Fibroblast of skin of abdomen (primary cell): ENCODE measurements around the gene ESR2. TPM values are rescaled to one million over a fixed set of nuclear protein-coding genes. Genes with fewer than 3 reads are reported as not detected.
A peak's percentile ranks its signal among the peaks of the same experiment; 100 is the strongest.
"Not testable (repeated sequence)": the region's sequence is repeated elsewhere in the genome, so short reads cannot be mapped to it uniquely, and the experiment has no call there.

Source experiments
- DNase-seq: peaks from one replicate; pipeline ENCODE4 v3.0.0-alpha.2; 2013
- polyA plus RNA-seq, 2 experiments: library from polyadenylated mRNA; unstranded; fragments of 120-200 nt; gene quantifications; one replicate each; pipeline ENCODE4 v1.2.1, GENCODE V29; 2013; ENCODE audit not compliant: insufficient read length in 2 of 2

The ESR2 gene
- polyA plus RNA-seq (2013, experiment 1 of 2; ENCODE audit: insufficient read length): 0.08 TPM
- 0.11 TPM for polyA plus RNA-seq (2013, experiment 2 of 2; ENCODE audit: insufficient read length)

DNA sequence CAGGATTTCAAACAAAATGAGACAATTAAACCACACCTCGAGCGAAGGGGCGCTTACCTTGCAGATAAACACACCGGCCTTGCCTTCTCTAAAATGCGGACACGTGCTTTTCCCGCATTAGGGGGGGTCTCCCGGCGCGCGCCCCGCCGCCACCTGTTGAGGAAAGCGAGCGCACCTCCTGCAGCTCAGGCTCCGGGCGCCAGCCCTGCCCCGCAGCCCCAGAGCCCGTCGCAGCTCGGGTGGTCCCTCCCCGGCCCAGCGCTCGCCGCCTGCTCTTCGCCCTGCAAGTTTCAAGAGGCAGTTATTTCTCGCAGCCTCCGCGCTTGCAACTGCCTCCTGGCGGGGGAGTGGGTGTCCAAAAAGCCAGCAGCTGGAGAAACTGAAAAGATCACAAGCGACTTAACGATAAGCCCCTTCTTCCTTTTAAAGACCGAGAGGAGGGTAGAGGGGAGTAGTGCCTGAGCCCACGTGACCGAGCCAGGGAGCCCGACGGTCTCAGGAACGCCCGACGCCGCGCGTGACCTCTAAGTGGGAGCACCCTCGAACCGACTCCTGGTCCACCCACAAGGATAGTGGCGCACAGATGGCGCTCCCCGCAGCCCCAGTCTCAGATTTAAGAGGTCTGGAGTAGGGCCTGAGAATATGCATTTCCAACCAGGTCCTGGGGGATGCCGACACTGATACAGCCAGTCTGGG is at the start of gene ESR2:
ESR2 (minus strand) TSS at position 396 of the 696 bp plus-strand sequence. CDS start 11,386 bp downstream, outside the sequence.
- DNase-seq: peak; percentile 27

- no peak for DNase-seq
Measured at GRCh38 chr14:64340560-64341196, 46.5 kb upstream of the ESR2 start.

GRCh38 chr14:64338616-64339316 is 44.6 kb upstream of the ESR2 start:
- DNase-seq: peak; percentile 99

DNA sequence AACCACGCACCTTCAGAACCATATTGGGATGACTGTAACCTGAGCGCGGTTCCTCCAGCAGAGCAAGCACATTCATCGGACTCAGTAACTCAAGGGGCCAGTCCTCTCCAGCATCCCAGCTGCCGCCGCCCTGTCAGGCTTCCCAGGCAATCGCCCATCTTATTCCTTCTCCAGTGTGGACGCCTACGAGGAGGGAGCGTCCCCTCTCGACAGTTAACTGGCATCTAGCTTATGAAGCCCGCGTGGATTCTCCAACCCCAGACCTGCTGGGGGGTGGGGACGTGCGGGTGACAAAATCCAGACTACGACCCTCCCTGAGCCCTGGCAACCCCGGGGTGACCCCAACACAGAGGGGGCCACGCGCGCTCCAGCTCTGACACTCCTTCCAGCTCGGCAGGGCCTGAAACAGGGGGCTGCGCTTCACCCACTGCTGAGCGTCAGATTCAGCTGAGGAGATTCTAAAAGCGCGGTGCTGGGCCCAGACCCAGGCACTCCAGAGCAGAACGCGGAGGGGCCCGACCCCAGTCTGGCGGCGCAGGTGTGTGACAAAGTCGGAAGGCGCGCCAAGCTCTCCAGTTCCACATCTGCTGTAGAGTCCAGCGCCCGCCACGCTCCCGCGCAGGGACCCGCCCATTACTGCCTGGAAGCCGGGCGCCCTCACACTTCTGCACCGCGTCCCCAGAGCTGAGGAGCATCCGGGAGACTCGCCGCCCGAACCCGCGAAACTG is 43.9 kb upstream of the ESR2 start:
- DNase-seq: peak; percentile 52

- no peak for DNase-seq
Measured at GRCh38 chr14:64329149-64329548, 35.0 kb upstream of the ESR2 start.

- DNase-seq: no peak
Measured at GRCh38 chr14:64326502-64326901, 32.3 kb upstream of the ESR2 start.

- peak; percentile 84 for DNase-seq
Measured at GRCh38 chr14:64324895-64325294, 30.7 kb upstream of the ESR2 start.

- DNase-seq: peak; percentile 12
Measured at GRCh38 chr14:64324461-64324860, 30.3 kb upstream of the ESR2 start.

DNA sequence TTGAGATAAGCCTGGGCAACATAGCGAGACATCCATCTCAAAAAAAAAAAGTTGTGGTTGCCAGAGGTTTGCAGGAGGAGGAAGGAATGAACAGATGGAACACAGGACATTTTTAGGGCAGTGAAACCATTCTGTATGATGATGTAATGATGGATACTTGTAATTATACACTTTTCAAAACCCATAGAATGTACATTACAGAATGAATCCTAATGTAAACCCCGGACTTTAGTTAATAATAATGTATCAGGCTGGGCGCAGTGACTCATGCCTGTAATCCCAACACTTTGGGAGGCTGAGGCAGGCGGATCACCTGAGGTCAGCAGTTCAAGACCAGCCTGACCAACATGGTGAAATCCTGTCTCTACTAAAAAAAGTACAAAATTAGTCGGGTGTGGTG is 26.2 kb upstream of the ESR2 start:
- not testable (repeated sequence) for DNase-seq

DNA sequence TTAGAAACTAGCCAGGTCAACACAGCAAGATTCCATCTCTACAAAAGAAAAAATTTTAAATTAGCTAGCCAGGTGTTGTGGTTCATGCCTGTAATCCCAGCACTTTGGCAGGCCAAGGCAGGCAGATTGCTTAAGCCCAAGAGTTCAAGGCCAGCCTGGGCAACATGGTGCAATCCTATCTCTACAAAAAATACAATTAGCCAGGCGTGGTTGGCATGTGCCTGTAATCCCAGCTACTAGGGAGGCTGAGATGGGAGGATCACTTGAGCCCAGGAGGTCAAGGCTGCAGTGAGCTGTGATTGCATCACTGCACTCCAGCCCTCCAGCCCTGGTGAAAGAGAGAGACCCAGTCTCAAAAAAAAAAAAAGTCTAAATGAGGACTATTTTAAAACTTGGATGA is 24.5 kb upstream of the ESR2 start:
- DNase-seq: not testable (repeated sequence)

DNA sequence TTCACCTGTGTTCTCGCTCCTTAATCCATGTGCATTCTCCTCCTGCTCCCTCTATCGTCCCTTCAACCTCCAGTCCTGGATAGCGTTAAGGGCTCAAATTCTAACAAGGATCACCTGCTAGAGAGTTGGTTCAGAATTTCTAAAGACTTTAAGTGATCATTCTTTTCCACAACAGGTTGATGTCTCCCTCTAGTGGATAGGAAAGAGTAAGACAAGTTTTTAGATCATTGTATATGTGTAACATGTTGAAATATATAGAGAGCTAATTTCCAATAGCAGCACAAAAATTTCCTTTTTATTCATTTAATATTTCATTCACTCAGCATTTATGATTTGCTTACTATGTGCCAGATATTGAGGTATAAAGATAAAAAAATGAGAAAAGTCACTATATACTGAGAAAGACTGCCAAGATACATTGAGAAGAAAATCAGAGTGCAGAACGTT is 9.3 kb upstream of the ESR2 start:
- peak; percentile 61 for DNase-seq

DNA sequence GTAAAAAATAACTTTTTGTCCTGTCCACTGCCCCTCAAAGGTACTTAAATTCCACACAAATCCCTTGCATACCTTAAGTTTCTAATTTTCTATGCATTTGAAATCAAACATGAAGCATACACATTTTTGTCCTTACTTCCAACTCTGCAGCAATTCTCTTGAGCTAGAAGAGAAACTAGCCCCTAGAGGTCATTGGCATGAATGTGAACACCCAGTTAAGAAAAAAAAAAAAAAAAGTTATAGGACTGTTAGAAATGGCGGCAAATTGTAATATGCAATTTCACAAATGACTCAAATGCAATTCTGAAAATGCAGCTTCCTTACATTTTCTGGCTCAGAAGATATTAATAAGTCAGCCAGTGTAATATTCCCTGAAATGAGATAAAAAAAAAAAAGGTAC is 4.6 kb upstream of the ESR2 start:
- DNase-seq: no peak

- DNase-seq: no peak
Measured at GRCh38 chr14:64296561-64296960, 2.4 kb upstream of the ESR2 start.

DNA sequence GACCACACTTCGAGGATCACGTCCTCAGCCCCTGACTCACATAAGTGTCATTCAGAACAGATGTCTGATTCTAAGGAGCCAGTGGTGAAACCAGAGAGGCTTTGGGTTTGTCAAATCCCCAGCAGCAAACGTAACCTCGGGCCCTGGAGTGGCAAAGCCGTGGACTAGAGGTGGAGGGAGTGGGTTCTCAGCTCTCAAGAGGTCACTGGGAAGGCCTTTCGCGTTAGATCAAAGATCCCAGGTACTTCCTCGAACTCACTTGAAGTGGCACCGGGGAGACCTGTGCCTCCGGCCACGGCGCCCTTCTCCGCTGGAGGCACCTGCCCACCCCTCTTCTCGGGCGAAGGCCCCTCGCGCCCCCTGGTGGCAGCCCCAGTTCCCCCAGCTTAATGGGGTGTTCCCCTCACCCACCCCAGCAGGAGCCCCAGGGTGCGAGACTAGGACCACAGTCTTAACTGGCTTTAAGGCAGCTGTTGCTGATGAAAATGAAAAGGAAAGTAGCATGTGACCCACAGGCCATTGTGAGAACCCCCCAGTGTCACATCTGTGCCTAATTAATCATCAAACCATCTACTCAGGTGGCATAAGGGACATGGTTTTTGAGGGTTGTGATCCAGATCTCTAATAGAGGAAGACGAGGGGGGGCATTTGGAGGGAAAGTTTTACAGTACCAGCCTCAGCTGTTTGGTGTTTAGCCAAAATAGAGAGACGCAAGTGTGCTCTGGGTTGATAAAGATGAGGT is 672 bp upstream of the ESR2 start:
- peak; percentile 35 for DNase-seq

DNA sequence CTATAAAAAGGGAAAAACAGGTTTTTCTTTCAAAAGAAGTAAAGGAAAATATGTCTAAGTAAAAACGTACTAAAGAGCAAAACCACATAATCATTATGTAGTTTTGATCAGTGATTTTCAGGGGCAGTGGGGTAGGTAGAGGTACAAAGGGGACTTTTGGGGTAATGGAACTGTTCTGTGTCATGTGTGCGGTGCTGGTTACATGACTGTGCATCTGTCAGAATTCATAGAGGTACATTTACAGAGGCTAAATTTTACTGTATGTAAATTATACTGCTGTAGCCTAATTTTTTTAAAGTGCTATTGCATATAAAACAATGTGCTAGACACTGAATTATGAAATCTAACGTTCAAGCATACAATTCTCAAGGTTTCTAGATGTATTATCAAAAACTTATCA is 2.0 kb downstream of the ESR2 start:
- no peak for DNase-seq

DNA sequence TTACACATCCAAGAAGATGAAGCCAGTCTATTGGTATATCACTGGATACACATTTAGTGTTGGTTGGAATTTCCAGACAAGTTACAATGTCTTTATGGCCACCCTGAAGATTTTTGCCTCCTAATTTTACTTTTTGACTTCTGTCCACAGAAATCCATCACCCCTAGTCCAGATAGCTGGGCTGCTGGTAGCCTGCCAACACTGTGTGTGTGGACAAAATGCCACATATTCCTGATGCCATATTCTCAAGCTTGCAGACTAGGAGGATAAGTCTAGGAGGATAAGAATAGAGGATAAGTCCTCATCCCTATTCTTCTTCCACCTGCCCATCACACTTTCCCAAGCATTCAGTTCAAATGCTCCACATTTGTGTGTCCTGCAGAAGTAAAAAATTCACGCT is 4.6 kb downstream of the ESR2 start:
- DNase-seq: no peak

DNA sequence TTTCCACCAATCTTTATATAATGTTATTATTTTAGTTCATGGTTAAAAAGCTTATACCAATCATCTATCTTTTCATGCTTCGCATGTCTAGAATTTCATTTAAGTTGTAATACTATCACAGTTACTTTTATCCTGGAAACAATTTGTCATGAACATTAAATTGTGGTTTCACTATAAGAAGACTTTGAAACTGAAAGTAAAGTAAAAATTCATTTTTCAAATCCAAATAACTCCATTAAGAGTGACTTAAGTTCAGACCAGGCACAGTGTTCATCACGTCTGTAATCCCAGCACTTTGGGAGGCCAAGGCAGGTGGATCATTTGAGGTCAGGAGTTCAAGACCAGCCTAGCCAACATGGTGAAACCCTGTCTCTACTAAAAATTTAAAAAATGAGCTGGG is 12.4 kb downstream of the ESR2 start:
- no peak for DNase-seq

DNA sequence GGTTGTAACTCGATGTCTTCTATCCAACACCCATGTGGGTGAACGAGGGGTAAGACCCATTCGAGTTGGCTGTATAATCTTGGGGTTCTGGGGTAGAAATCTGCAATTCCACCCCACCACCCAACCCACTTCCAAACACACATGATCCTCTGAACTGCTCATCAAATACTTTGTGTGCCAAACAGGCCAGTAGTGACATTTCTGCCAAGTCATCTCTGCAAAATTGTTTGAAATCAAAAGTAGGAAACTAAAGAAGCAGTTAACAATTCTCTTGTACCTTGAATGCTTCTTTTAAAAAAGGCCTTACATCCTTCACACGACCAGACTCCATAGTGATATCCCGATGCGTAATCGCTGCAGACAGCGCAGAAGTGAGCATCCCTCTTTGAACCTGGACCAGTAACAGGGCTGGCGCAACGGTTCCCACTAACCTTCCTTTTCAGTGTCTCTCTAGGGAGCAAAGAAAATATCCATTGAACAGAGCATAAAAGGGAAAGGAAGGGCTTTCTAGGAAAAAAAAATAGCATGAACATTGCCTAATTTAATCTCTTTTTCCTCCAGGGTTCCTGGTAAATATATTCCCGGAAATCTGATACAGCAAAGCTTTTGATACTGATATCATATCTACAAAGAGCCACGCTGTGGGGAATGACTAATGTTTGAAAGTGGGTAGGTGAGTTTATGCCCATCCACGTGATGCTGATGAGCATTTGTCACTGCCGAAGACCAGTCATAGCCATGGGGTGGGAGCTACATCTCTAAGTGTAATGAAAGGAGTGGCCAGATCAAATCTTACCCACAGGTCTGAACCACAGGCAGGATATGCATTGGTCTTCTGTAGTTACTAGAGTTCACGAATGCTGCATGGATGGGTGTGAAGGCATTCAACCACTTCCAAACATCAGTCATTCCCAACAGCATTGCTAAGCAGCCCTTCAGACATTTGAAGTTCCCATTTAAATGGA is 14.2 kb downstream of the ESR2 start:
- no peak for DNase-seq

GRCh38 chr14:64278458-64278857 is 15.7 kb downstream of the ESR2 start:
- no peak for DNase-seq

DNA sequence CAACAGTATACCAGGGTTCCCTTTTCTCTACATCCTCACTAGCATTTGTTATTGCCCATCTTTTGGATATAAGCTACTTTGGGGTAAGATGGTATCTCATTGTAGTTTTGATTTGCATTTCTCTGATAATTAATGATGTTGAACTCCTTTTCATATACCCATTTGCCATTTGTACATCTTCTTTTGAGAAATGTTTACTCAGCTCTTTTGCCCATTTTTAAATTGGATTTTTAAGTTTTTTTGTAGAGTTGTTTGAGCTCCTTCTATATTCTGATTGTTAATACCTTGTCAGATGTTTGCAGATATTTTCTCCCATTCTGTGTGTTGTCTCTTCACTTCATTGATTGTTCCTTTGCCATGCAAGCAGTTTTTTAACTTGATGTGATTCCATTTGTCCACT is 22.2 kb downstream of the ESR2 start:
- no peak for DNase-seq

GRCh38 chr14:64266239-64266638 is 27.9 kb downstream of the ESR2 start:
- DNase-seq: peak; percentile 61
